HG03135 (cell line): ENCODE data around the gene NEK8.
"Not testable (repeated sequence)": the region's sequence is repeated elsewhere in the genome, so short reads cannot be mapped to it uniquely, and the experiment has no call there.

Experiments used
- ATAC-seq: cut with Tn5 transposase; IDR thresholded peaks from one replicate; pipeline ENCODE4 v1.9.1; 2021; ENCODE audit warnings: mild to moderate bottlenecking, moderate library complexity; ENCODE audit not compliant: unreplicated experiment

Gene NEK8

DNA sequence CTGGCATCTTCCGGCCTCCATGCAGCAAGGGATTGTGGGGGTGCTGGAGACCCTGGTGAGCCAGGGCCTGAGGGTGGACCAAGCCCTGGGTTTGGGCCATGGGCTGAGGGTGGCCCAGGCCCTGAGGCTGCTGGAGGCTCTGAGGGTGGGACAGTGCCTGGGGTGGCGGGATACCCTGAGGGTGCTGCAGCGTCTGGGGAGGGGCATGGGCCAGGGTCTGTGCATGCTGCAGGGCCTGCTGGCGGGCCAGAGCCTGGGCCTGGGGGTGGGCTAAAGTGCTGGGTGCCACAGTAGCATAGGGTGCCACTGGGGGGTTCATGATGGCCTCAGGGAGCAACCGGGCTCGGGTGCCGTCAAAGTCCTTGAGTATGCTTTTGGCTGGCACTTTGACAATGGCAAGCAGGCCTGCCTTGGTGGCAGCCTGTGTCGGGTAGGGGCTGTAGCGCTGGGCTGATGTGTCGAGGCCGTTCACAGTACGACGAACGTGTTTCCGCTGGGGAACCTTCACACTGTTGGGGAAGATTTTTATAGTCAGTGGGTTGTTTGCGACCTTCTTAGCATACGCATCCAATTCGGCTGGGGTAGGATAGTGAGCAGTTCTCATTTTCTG, 30.8 kb downstream of the NEK8 start:
- no peak for ATAC-seq

DNA sequence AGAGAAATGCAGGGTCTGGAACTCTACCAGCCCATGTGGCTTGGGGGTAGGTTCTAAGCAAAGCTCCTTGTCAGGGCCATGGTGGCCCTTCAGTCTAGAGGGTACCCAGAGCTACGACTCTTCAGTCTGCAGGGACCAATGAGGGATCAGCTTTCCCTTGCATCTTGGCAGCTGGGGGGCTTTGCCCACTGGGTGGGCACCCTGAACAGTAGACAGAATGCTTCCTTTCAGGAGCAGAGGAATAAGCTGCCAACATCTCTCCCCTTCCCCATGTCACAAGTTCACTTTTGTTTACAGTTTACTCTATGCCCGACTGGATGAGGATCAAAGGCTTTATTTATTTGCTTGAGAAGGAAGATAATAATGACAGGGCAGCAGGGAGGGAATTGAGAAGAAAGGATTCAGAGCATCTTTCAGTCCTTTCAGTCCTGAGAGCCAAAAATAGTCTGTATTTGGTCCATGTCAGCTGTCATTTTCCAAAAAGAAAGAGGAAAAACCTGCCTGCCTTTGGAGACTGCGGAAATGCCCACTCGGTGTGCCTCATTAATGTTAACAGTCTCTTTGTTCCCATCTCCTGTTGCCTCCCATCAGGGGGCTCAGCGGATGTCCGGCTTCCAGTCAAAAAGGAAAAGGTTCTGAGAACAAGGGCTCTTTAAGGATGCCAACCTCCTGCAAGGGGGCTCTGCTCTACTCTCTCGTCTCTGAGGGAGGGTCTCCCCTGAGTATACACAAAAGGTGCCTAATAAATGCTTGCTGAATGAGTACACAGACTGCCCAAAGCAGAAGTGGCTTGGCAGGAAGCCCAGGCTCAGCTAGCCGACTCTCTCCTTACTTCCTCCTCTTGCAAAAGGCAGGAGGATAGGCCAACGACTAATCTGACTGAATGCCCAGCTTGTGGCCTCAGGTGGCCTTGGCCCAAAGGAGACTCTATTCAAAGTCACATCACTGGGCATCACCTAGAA, 32.3 kb downstream of the NEK8 start:
- ATAC-seq = no peak

DNA sequence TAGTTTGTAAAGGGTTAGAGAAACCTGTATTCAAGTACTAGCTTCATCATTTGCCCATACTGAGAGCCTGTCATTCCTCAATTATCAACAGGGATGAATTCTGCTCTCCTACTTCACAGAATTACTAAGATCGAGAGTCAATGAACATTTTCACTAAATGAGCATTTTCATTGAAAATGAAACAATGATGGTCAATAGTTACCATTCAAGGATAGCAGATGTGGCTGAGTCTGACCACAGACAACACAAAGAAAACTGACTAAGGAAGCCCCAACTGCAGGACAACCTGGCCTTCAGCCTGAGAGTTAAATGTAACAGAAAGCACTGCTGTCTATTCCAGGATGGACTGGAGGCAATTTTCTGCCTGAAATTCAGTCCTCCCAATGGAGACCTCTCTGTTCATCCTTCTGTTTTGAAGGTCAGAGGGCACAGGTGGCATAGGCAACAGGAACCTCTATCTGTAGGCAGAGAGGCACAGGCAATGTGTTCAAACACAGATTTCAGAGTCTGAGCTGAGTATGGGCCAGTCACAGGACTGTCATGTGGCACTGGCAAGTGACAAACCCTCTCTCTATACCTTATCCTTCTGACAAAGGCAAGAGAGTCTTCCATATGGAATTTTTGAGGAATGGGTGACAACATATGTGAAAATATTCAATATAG, 34.7 kb downstream of the NEK8 start:
- ATAC-seq = no peak

DNA sequence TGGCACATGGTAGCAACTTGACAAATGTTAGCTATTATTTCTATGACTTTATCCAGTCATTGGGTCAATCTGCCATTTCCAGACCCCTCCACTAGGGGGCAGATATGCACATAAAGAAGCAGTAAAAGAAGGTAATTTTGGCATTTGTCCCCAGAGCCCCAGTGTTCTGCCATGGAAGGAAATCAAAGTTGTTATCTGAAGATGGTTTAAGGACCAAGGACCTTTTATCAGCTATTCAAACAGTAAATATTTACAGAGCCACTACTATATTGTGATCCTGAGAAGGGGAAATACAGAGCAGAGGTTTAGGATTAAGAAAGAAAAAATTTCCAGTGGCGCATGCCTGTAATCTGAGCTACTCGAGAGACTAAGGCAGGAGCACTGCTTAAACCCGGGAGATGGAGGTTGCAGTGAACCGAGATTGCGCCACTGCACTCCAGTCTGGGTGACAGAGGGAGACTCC, 35.2 kb downstream of the NEK8 start:
- no peak for ATAC-seq

DNA sequence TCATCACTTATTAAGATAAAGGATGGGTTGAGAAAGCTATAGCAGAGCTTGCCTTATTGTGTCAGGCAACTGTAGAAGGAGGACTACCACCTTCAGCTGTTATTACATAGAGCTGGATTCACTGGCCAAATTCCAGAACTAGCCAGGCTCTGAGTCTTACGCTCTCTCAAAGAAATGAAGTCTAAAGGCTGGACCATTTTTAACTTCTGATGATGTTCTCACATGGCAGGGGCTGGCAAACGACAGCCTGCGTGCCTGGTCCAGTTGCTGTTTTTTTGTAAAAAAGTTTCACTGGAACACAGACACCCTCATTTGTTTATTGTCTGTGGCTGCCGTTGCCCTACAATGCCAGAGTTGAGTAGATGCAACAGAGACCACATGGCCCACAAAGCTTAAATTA, 36.5 kb downstream of the NEK8 start:
- ATAC-seq = no peak

DNA sequence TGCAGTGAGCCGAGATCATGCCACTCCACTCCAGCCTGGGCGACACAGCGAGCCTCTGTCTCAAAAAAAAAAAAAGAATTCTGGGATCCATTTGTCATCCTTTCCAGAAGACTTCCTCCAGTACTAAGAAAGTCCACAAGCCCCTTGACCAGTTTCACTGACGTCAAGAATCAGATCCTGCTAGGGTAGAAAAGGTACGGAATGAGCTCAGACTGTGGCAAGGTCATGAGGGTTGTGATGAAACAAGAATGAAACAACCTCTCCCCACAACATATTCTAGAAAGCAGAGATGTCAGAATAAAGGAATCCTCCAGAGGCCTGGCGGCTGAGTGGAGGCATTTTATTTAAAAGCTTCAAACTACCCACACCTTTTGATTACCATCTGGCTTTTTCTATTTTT, 45.1 kb downstream of the NEK8 start:
- ATAC-seq = no peak

DNA sequence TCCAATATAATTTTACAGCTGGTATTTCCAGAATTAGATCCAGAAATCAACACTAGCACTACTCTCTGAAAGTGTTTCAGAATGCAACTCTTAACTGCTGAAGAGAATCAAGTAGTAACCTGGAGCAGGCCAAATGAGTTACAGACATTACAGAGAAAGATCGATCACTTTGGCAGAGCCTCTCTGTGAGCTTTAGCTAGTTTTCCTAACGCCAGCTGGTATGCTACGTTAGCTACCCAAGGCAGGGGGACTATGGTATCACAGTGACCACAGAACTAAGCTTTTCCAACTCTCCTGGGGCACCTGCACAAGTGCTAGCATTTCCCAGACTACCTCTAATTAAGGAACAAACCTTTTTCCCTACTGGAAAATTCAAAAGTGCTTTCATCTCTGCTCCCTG, 45.6 kb downstream of the NEK8 start:
- no peak for ATAC-seq

DNA sequence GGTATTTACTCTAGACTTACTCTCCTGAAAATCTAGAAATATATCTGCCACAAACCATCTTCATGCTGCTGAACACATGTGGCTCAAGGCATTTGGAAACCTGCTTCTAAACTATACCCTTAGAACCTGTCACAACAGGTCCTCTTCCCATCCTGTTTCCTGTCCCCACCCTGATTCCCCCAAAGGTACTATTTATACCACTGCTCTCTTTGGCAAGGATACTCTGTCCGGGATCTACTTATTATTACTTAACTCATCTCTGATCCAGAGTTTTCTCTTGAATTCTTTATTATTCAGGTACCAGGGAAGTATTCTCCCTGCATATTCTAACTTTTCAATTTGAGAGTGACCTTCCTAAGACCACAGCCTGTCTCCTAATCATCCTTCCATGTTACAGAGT, 48.6 kb downstream of the NEK8 start:
- ATAC-seq = no peak

DNA sequence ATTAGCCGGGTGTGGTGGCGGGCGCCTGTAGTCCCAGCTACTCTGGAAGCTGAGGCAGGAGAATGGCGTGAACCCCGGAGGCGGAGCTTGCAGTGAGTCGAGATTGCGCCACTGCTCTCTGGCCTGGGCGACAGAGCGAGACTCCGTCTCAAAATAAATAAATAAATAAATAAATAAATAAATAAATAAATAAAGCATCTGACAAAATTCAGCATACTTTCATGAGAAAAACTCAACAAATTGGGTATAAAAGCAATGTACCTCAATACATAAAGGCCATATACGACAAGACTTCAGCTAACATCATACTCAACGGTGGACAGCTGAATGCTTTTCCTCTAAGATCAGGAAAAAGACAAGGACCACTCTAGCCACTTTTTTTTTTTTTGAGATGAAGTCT, 51.0 kb downstream of the NEK8 start:
- ATAC-seq = not testable (repeated sequence)

DNA sequence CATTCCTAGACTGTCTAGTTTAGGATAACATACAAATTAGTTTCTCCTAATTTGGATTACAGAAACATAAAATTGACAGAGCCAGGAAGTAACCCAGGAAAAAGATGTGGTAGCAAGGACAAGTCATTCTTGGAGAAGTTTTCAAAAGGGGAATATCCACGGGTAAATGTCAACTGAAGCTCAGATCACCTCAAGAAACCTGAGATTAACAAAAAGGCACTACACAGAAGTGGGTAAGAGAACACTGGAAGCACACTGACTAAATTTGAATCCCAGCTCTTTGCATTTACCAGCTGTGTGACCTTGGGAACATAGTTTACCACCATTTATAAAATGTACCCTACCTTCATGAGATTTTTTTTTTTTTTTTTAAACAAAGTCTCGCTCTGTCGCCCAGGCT, 54.6 kb downstream of the NEK8 start:
- ATAC-seq = no peak

DNA sequence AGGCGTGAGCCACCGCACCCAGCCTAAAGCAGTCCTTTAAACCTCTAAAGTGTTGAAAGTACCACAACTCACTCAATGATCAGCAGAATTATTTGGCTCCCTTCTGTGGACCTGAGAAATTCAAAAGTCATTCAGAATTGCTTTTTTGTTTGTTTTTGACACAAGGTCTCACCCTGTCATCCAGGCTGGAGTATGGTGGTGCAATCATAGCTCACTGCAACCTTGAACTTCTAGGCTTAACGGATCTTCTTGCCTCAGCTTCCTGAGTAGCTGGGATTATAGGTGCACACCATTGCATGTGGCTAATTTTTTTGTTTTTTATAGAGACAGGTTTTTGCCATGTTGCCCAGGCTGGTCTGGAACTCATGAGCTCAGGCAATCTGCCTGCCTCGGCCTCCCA, 59.5 kb downstream of the NEK8 start:
- no peak for ATAC-seq
